Esophagus muscularis mucosa (tissue), 4 donors: ENCODE results near the gene ASAP3. TPM values are rescaled to one million over a fixed set of nuclear protein-coding genes. Genes with fewer than 3 reads are reported as not detected.

ENCODE experiments used
- DNase-seq: peaks from one replicate; pipeline ENCODE4 v3.0.0-alpha.2; 2017; ENCODE audit errors: extremely low spot score
- H3K27ac ChIP-seq, 4 donors: fragments of 200-600 bp; sonication (generic); replicated peaks in 1 of 4; 1 replicate in 3 of 4; 2 replicates in 1 of 4; pipeline ENCODE4 v1.5.1; 2016 to 2019; ENCODE audit warnings: mild to moderate bottlenecking in 1 of 4
- H3K27me3 ChIP-seq, 4 donors: fragments of 200-600 bp; sonication (generic); one replicate each; pipeline versions ENCODE4 v1.5.1 to v1.6.0; 2016 to 2019
- H3K36me3 ChIP-seq, 4 donors: fragments of 200-600 bp; sonication (generic); one replicate each; pipeline ENCODE4 v1.5.1; 2016 to 2019
- H3K4me1 ChIP-seq, 4 donors: fragments of 200-600 bp; sonication (generic); one replicate each; pipeline ENCODE4 v1.5.1; 2016 to 2019
- H3K4me3 ChIP-seq, 4 donors: fragments of 200-600 bp; sonication (generic); 1 replicate in 2 of 4; 2 replicates in 2 of 4; pipeline ENCODE4 v1.5.1; 2016 to 2019; ENCODE audit warnings: mild to moderate bottlenecking in 4 of 4, moderate library complexity in 1 of 4
- H3K9me3 ChIP-seq, 4 donors: fragments of 200-600 bp; sonication (generic); 1 replicate in 3 of 4; 2 replicates in 1 of 4; pipeline ENCODE4 v1.5.1; 2016 to 2019
- EP300 ChIP-seq: sonication (generic); formaldehyde crosslinking; IDR thresholded peaks from one replicate; pipeline ENCODE4 v1.6.1; 2017; ENCODE audit warnings: antibody characterized with exemption
- POLR2A ChIP-seq: fragments of 450-650 bp; IDR thresholded peaks from one replicate; pipeline ENCODE4 v1.6.1; 2017; ENCODE audit warnings: antibody characterized with exemption, moderate library complexity, mild to moderate bottlenecking, low read depth
- POLR2AphosphoS5 ChIP-seq, 2 donors: sonication (generic); formaldehyde crosslinking; IDR thresholded peaks; one replicate each; pipeline ENCODE4 v1.6.1; 2017; ENCODE audit warnings: antibody characterized with exemption in 2 of 2
- WGBS: methylation state at CpG from one replicate; pipeline ENCODE4 v1.1.5; 2018; 5-methylcytosine and 5-hydroxymethylcytosine counted together
- intact Hi-C: fragments of 100-400 bp; cut with DNase I; formaldehyde crosslinking; loops from one replicate; pipeline ENCODE4 v1.15.1; 2023
- total RNA-seq, 4 donors: library from RNA; depleted of rRNA; stranded (reverse); fragments of >200 nt; gene quantifications; one replicate each; pipeline versions ENCODE4 v1.1.0 to v1.2.1, GENCODE V29; 2016
- TF ChIP-seq, protein P1 (sequence below), 3 experiments: fragments of 200-600 bp in 2 of 3; fragments of 450-650 bp in 1 of 3; sonication (generic) in 2 of 3; IDR thresholded peaks; one replicate each; pipeline ENCODE4 v1.5.1; 2017 to 2019; ENCODE audit warnings: antibody characterized with exemption in 3 of 3, mild to moderate bottlenecking in 2 of 3, moderate library complexity in 1 of 3

The ASAP3 gene
- total RNA-seq, 4 donors from 2014 or later = 25.3 to 32.8 (median 27.9) TPM

DNA sequence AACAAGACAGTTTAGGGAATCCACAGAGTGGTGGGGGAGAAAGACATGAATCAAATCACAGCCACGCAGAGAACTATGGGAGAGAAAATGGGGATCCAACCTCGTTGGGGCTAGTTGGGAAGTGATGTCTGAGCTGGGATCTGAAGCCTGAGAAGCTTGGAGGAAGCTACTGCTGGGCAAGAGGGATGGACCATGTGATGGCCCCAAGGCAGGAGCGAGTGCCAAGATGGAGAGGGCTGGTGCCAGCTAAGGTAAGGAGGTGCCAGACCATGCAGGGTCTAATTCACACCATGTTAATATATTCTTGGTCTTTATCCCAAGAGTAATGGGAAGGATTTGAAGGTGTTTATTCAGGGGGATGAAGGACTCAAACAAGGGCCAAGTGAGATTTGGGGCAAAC lies 41.2 kb downstream of the ASAP3 start:
- no peak overlapping the region for H3K27ac ChIP-seq
- peaks cover 0 to 10% (median 5%) of the 10 kb centered on the region in 4 donors for H3K4me1 ChIP-seq
- intact Hi-C loops = no loop called here
- 83% methylated on average over 3 of the region's 3 CpGs for WGBS
- H3K36me3 ChIP-seq = peaks cover 13 to 66% (median 51%) of the 10 kb centered on the region in 4 donors
- no peaks in the 10 kb centered on the region for H3K9me3 ChIP-seq
- no peaks in the 10 kb centered on the region for H3K27me3 ChIP-seq
- no peak overlapping the region for H3K4me3 ChIP-seq
- TF ChIP-seq POLR2A (no peak), EP300 (no peak), POLR2AphosphoS5 (IDR thresholded peaks at IDR 0.05) (no peak)
- TF ChIP-seq, protein P1, sequence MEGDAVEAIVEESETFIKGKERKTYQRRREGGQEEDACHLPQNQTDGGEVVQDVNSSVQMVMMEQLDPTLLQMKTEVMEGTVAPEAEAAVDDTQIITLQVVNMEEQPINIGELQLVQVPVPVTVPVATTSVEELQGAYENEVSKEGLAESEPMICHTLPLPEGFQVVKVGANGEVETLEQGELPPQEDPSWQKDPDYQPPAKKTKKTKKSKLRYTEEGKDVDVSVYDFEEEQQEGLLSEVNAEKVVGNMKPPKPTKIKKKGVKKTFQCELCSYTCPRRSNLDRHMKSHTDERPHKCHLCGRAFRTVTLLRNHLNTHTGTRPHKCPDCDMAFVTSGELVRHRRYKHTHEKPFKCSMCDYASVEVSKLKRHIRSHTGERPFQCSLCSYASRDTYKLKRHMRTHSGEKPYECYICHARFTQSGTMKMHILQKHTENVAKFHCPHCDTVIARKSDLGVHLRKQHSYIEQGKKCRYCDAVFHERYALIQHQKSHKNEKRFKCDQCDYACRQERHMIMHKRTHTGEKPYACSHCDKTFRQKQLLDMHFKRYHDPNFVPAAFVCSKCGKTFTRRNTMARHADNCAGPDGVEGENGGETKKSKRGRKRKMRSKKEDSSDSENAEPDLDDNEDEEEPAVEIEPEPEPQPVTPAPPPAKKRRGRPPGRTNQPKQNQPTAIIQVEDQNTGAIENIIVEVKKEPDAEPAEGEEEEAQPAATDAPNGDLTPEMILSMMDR (IDR thresholded peaks at IDR 0.05) = no peak
- no peak for DNase-seq

DNA sequence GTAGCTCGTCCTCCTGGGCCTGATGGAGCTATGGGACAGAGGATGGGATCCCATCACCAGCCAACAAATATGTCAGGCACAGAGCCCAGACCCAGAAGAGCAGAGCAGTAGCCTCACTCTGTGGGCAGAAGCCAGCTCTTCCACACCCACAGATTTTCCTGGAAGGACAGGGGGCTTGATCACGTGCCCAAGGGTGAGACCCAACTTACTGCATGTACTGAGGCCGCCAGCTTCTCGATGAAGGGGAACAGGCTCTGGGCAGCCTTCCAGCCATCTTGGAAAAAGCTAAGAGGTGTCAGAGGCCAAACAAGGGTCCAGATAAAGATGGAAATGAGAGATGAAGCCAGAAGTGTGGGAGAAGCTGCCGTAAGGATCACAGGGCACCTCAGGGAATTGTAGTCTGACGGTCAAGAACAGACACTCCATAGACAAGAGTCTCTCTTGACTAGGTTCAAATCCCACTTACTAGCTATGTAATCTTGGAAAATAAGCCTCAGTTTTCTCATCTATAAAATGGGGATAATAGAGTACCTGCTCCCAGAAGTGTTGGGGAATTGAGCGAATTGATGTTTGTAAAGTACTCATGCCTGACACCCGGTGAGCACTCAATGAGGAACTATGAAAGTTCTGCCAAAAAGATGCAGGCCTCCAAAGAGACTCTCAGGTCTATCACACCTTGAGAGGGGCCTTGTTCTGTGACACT lies 42.4 kb downstream of the ASAP3 start:
- no peak for DNase-seq
- no peaks in the 10 kb centered on the region for H3K27me3 ChIP-seq
- no peak for TF ChIP-seq EP300
- TF ChIP-seq POLR2AphosphoS5 (IDR thresholded peaks at IDR 0.05) = no peak
- no peak for TF ChIP-seq POLR2A
- TF ChIP-seq, protein P1 (IDR thresholded peaks at IDR 0.05) = no peak
- peaks cover 13 to 67% (median 62%) of the 10 kb centered on the region in 4 donors for H3K36me3 ChIP-seq
- H3K4me3 ChIP-seq = no peak overlapping the region
- H3K9me3 ChIP-seq = no peaks in the 10 kb centered on the region
- WGBS = 86% methylated on average over 6 of the region's 8 CpGs
- intact Hi-C loops = no loop called here
- H3K4me1 ChIP-seq = peaks cover 0 to 10% (median 3%) of the 10 kb centered on the region in 4 donors
- no peak overlapping the region for H3K27ac ChIP-seq

DNA sequence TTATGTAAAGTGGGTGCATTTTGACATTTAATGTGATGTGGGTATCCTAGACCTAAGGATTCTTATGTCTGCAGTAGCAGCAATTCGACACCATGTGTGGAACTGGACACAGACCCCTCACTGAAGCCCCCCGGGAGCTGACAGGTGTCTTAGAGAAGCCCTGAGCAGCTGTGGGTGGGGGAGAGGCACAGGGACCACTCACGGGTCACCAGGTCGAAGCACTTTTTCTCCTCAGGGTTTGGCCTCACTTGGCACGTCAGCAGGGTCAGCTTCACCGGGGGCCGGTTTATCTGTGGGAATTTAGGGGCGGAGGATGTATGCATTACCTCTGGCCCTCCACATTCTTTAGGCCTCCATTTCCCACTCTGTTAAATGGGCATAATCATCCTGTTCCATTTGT lies 45.4 kb downstream of the ASAP3 start:
- WGBS = 89% methylated on average over 8 of the region's 8 CpGs
- TF ChIP-seq POLR2AphosphoS5 (IDR thresholded peaks at IDR 0.05) = no peak
- TF ChIP-seq EP300 = no peak
- TF ChIP-seq, protein P1 (IDR thresholded peaks at IDR 0.05) = no peak
- TF ChIP-seq POLR2A = no peak
- Histone ChIP-seq H3K36me3 (peaks cover 25 to 95% (median 90%) of the 10 kb centered on the region in 4 donors), H3K9me3 (no peaks in the 10 kb centered on the region), H3K27ac (no peak overlapping the region), H3K4me3 (no peak overlapping the region), H3K4me1 (no peaks in the 10 kb centered on the region), H3K27me3 (no peaks in the 10 kb centered on the region)
- DNase-seq = no peak
- intact Hi-C loops = no loop called here

DNA sequence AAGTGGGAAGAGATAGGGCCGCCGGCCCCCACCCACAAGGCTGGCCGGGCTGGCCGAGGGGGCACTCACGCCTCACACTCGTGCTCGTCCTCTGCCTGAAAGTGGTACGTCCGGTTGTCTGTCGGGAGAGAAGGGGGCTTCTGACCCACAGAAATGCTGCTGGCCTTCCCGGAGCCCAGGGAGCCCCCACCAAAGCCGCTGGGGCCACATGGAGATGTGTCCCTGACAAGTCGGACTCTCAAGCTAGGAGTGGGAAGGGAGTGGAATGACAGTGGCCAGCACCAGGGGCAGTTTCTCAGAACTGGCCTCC lies 46.7 kb downstream of the ASAP3 start:
- H3K27ac ChIP-seq = no peak overlapping the region
- H3K4me1 ChIP-seq = no peaks in the 10 kb centered on the region
- H3K27me3 ChIP-seq = no peaks in the 10 kb centered on the region
- WGBS = 83% methylated on average over 8 of the region's 13 CpGs
- intact Hi-C loops = no loop called here
- DNase-seq = no peak
- no peak overlapping the region for H3K4me3 ChIP-seq
- H3K9me3 ChIP-seq = no peaks in the 10 kb centered on the region
- peaks cover 37 to 100% (median 95%) of the 10 kb centered on the region in 4 donors for H3K36me3 ChIP-seq
- no peak for TF ChIP-seq POLR2A
- no peak for TF ChIP-seq EP300
- TF ChIP-seq, protein P1 (IDR thresholded peaks at IDR 0.05) = no peak
- TF ChIP-seq POLR2AphosphoS5 (IDR thresholded peaks at IDR 0.05) = no peak
